MM.1S (cell line): ENCODE data around the gene CFAP206.

Source experiments
- DNase-seq: peaks from one replicate; pipeline ENCODE4 v3.0.0-alpha.2; 2015
- H2AFZ ChIP-seq: fragments of 300-600 bp; sonication (generic); 2 replicates; pipeline ENCODE4 v1.6.0; 2016; ENCODE audit warnings: antibody characterized with exemption, low read length
- H3F3A ChIP-seq: fragments of 300-600 bp; sonication (generic); 2 replicates; pipeline ENCODE4 v1.6.1; 2016; ENCODE audit warnings: mild to moderate bottlenecking, antibody characterized with exemption, low read length, moderate library complexity, mixed read lengths; ENCODE audit not compliant: insufficient read depth
- H3K27ac ChIP-seq: fragments of 300-600 bp; sonication (generic); 2 replicates; pipeline ENCODE4 v1.5.1; 2016; ENCODE audit warnings: mild to moderate bottlenecking, low read length
- H3K27me3 ChIP-seq: fragments of 300-600 bp; sonication (generic); replicated peaks from 2 replicates; pipeline ENCODE4 v1.6.0; 2016; ENCODE audit warnings: low read length; ENCODE audit not compliant: insufficient read depth
- H3K36me3 ChIP-seq: fragments of 300-600 bp; sonication (generic); replicated peaks from 2 replicates; pipeline ENCODE4 v1.6.1; 2016; ENCODE audit warnings: mild to moderate bottlenecking, low read length, mixed read lengths; ENCODE audit not compliant: insufficient read depth
- H3K4me1 ChIP-seq: fragments of 300-600 bp; sonication (generic); 2 replicates; pipeline ENCODE4 v1.6.1; 2016; ENCODE audit warnings: low read length, mixed read lengths
- H3K4me2 ChIP-seq: fragments of 300-600 bp; sonication (generic); 2 replicates; pipeline ENCODE4 v1.6.0; 2016; ENCODE audit warnings: low read depth, low read length
- H3K4me3 ChIP-seq: fragments of 300-600 bp; sonication (generic); 2 replicates; pipeline ENCODE4 v1.5.1; 2016; ENCODE audit warnings: low read length, mixed read lengths
- H3K79me2 ChIP-seq: fragments of 300-600 bp; sonication (generic); 2 replicates; pipeline ENCODE4 v1.6.1; 2016; ENCODE audit warnings: mixed run types, low read length, mixed read lengths
- H3K9ac ChIP-seq: fragments of 300-600 bp; sonication (generic); 2 replicates; pipeline ENCODE4 v1.6.1; 2016; ENCODE audit warnings: low read length, mixed read lengths
- H3K9me2 ChIP-seq: fragments of 300-600 bp; sonication (generic); replicated peaks from 2 replicates; pipeline ENCODE4 v1.6.1; 2016; ENCODE audit warnings: mild to moderate bottlenecking, low read length, mixed read lengths; ENCODE audit not compliant: insufficient read depth
- H3K9me3 ChIP-seq: fragments of 300-600 bp; sonication (generic); replicated peaks from 2 replicates; pipeline ENCODE4 v1.6.1; 2016; ENCODE audit warnings: mild to moderate bottlenecking, low read length, mixed read lengths; ENCODE audit not compliant: insufficient read depth
- H4K20me1 ChIP-seq: fragments of 300-600 bp; sonication (generic); 2 replicates; pipeline ENCODE4 v1.6.1; 2016; ENCODE audit warnings: mild to moderate bottlenecking, low read length, moderate library complexity, mixed read lengths; ENCODE audit not compliant: insufficient read depth
- CTCF ChIP-seq: fragments of 300-600 bp; sonication (generic); IDR thresholded peaks from 2 replicates; pipeline ENCODE4 v1.5.1; 2016; ENCODE audit warnings: antibody characterized with exemption, low read length, mixed read lengths
- EZH2 ChIP-seq: fragments of 300-600 bp; sonication (generic); optimal IDR thresholded peaks from 2 replicates; pipeline ENCODE3; 2017; ENCODE audit warnings: low read depth, mild to moderate bottlenecking, antibody characterized with exemption, low read length, mixed read lengths
- EZH2phosphoT487 ChIP-seq: fragments of 300-600 bp; sonication (generic); IDR thresholded peaks from 2 replicates; pipeline ENCODE4 v1.6.1; 2018; ENCODE audit warnings: antibody characterized with exemption, low read length

CFAP206 gene

GRCh38 chr6:87481931-87482330, 74.2 kb downstream of the CFAP206 start:
- Histone ChIP-seq H3K27me3 (no peaks in the 10 kb centered on the region), H3K9me2 (no peaks in the 10 kb centered on the region), H3K9me3 (no peaks in the 10 kb centered on the region), H3K4me1 (no peaks in the 10 kb centered on the region), H3K27ac (no peak overlapping the region), H3K79me2 (0 out of 2 replicates have a peak, but pooled peaks cover 3% of the 10 kb centered on the region), H2AFZ (no peak overlapping the region), H3K9ac (no peak overlapping the region), H4K20me1 (no peaks in the 10 kb centered on the region), H3K36me3 (no peaks in the 10 kb centered on the region), H3F3A (no peaks in the 10 kb centered on the region), H3K4me2 (no peak overlapping the region), H3K4me3 (no peak overlapping the region)
- TF ChIP-seq EZH2 (no peak), EZH2phosphoT487 (no peak), CTCF (no peak)
- DNase-seq: no peak

- no peaks in the 10 kb centered on the region for H3F3A ChIP-seq
- H3K9me3 ChIP-seq: no peaks in the 10 kb centered on the region
- H3K4me3 ChIP-seq: no peak overlapping the region
- H4K20me1 ChIP-seq: no peaks in the 10 kb centered on the region
- 0 out of 2 replicates have a peak, but pooled peaks cover 3% of the 10 kb centered on the region for H3K79me2 ChIP-seq
- no peaks in the 10 kb centered on the region for H3K27me3 ChIP-seq
- H3K27ac ChIP-seq: no peak overlapping the region
- no peaks in the 10 kb centered on the region for H3K36me3 ChIP-seq
- TF ChIP-seq EZH2phosphoT487: no peak
- no peak for TF ChIP-seq CTCF
- no peak for TF ChIP-seq EZH2
- H3K4me2 ChIP-seq: no peak overlapping the region
- H3K9ac ChIP-seq: no peak overlapping the region
- no peaks in the 10 kb centered on the region for H3K4me1 ChIP-seq
- H3K9me2 ChIP-seq: no peaks in the 10 kb centered on the region
- no peak overlapping the region for H2AFZ ChIP-seq
- no peak for DNase-seq
These were observed 74.6 kb downstream of the CFAP206 start for GRCh38 chr6:87482366-87482765.

DNA sequence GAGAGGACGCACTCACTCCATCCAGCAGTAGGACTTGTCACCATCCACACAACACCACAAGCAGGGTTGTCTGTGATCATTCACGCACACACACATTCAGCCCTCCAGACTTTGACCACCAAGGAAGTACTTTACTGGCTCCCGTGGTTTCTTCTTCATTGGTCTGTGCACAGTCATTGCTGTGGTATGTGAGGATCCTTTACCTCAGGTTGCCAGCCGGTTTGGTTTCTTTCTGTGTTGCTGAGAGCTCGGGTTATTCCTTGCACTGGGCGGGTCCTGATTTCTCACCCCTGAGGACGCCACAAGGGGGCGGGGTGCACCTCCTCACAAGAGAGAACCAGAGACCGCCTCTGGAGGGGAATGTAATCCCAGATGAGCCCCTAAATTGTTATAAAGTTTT, 76.2 kb downstream of the CFAP206 start:
- Histone ChIP-seq H3K79me2 (no peaks in the 10 kb centered on the region), H3K36me3 (no peaks in the 10 kb centered on the region), H3F3A (no peaks in the 10 kb centered on the region), H3K27me3 (no peaks in the 10 kb centered on the region), H3K9ac (no peak overlapping the region), H2AFZ (no peak overlapping the region), H4K20me1 (no peaks in the 10 kb centered on the region), H3K4me1 (no peaks in the 10 kb centered on the region), H3K9me2 (no peaks in the 10 kb centered on the region), H3K9me3 (no peaks in the 10 kb centered on the region), H3K4me2 (no peak overlapping the region), H3K4me3 (no peak overlapping the region), H3K27ac (no peak overlapping the region)
- no peak for TF ChIP-seq EZH2
- TF ChIP-seq CTCF: peak; percentile 28
- peak; percentile 16 for DNase-seq
